Upper lobe of left lung (tissue), 6 donors: ENCODE data around the gene SLC28A2. TPM values are rescaled to one million over a fixed set of nuclear protein-coding genes. Genes with fewer than 3 reads are reported as not detected.
A peak's percentile ranks its signal among the peaks of the same experiment; 100 is the strongest.

ENCODE experiments used
- ATAC-seq, 2 donors: fragments of 200-7000 bp; cut with Tn5 transposase; one replicate each; pipeline ENCODE4 v1.9.1; 2022; ENCODE audit warnings: mild to moderate bottlenecking in 2 of 2, moderate library complexity in 2 of 2; ENCODE audit not compliant: low FRiP score in 2 of 2
- DNase-seq, 2 donors: peaks; one replicate each; pipeline ENCODE4 v3.0.0-alpha.2; 2019 to 2020
- H3K27ac ChIP-seq, 4 donors: fragments of 200-600 bp; sonication (generic); one replicate each; pipeline ENCODE4 v1.5.1; 2016 to 2019
- H3K27me3 ChIP-seq, 4 donors: fragments of 200-600 bp; sonication (generic); one replicate each; pipeline ENCODE4 v1.5.1; 2017 to 2019
- H3K36me3 ChIP-seq, 4 donors: fragments of 200-600 bp; sonication (generic); one replicate each; pipeline ENCODE4 v1.5.1; 2016 to 2019
- H3K4me1 ChIP-seq, 4 donors: fragments of 200-600 bp; sonication (generic); one replicate each; pipeline ENCODE4 v1.5.1; 2018 to 2019
- H3K4me3 ChIP-seq, 4 donors: fragments of 200-600 bp; sonication (generic); one replicate each; pipeline ENCODE4 v1.5.1; 2017 to 2019; ENCODE audit warnings: mild to moderate bottlenecking in 2 of 4, moderate library complexity in 1 of 4
- H3K9me3 ChIP-seq, 4 donors: fragments of 200-600 bp; sonication (generic); one replicate each; pipeline ENCODE4 v1.5.1; 2018 to 2019
- CTCF ChIP-seq, 6 experiments: fragments of 450-650 bp in 4 of 6; fragments of 200-600 bp in 2 of 6; sonication (generic) in 2 of 6; IDR thresholded peaks; one replicate each; pipeline ENCODE4 v1.5.1; 2016 to 2019; ENCODE audit warnings: antibody characterized with exemption in 6 of 6
- EP300 ChIP-seq, 4 donors: sonication (generic); formaldehyde crosslinking; IDR thresholded peaks; one replicate each; pipeline ENCODE4 v1.5.1; 2017; ENCODE audit warnings: antibody characterized with exemption in 4 of 4, control low read depth in 2 of 4
- POLR2A ChIP-seq, 4 donors: fragments of 450-650 bp; IDR thresholded peaks; one replicate each; pipeline ENCODE4 v1.5.1; 2016 to 2017; ENCODE audit warnings: antibody characterized with exemption in 4 of 4, mild to moderate bottlenecking in 2 of 4
- POLR2AphosphoS5 ChIP-seq, 2 donors: sonication (generic); formaldehyde crosslinking; IDR thresholded peaks; one replicate each; pipeline ENCODE4 v1.5.1; 2017; ENCODE audit warnings: antibody characterized with exemption in 2 of 2
- WGBS, 2 donors: methylation state at CpG; one replicate each; pipeline ENCODE4 v1.1.5; 2017 to 2018; 5-methylcytosine and 5-hydroxymethylcytosine counted together
- total RNA-seq, 6 donors: library from RNA; depleted of rRNA in 4 of 6; stranded (reverse); fragments of >200 nt in 4 of 6; gene quantifications; one replicate each; pipeline versions ENCODE4 v1.1.0 to v1.2.1, GENCODE V29; 2016 to 2021
- donor health status: DM: no; HTN: no; CAD: no; lungs with moderate emphysema.
- donor health status: DM: no; HTN: yes; CAD: no; lungs with severe emphysema.

SLC28A2 gene
- total RNA-seq, result under 1 TPM in 1 of 6 donors, not detected in 5; 0.20 TPM

- Histone ChIP-seq H3K27me3 (no peaks in the 10 kb centered on the region), H3K4me3 (no peak within 1 kb of the TSS), H3K9me3 (no peaks in the 10 kb centered on the region), H3K4me1 (no peaks in the 10 kb centered on the region), H3K36me3 (no peaks in the 10 kb centered on the region), H3K27ac (no peak within 1 kb of the TSS)
- ATAC-seq, result no peak
- DNase-seq, result peak in 1 of 2 donors; percentile 29
- 97 to 99% methylated on average over 15 of the region's 15 CpGs for WGBS, 2 donors
- TF ChIP-seq EP300 (IDR thresholded peaks at IDR 0.05) (no peak), CTCF (IDR thresholded peaks at IDR 0.05) (no peak), POLR2AphosphoS5 (IDR thresholded peaks at IDR 0.05) (no peak), POLR2A (IDR thresholded peaks at IDR 0.05) (no peak)
These were observed at the start of gene SLC28A2 for GRCh38 chr15:45251888-45252287. SLC28A2 (plus strand) TSS chr15:45252234; CDS start chr15:45253216, 982 bp downstream.

GRCh38 chr15:45203182-45203581 lies 48.9 kb upstream of the SLC28A2 start:
- Histone ChIP-seq H3K4me3 (no peak overlapping the region), H3K4me1 (peaks cover 8 to 15% (median 13%) of the 10 kb centered on the region in 4 donors), H3K36me3 (no peaks in the 10 kb centered on the region), H3K9me3 (no peaks in the 10 kb centered on the region), H3K27me3 (no peaks in the 10 kb centered on the region), H3K27ac (peak overlapping the region in 1 of 4 donors; percentile 18)
- DNase-seq, result no peak
- TF ChIP-seq POLR2AphosphoS5 (IDR thresholded peaks at IDR 0.05) (no peak), CTCF (IDR thresholded peaks at IDR 0.05) (no peak), POLR2A (IDR thresholded peaks at IDR 0.05) (no peak), EP300 (IDR thresholded peaks at IDR 0.05) (no peak)
- no peak for ATAC-seq
- 13 to 20% methylated on average over 4 of the region's 4 CpGs for WGBS, 2 donors

- WGBS, 2 donors, result 4 to 15% methylated on average over 2 of the region's 2 CpGs
- no peaks in the 10 kb centered on the region for H3K36me3 ChIP-seq
- ATAC-seq (peak in 1 of 2 donors; percentile 34), DNase-seq (peak in 1 of 2 donors; percentile 65)
- peaks cover 0 to 11% (median 8%) of the 10 kb centered on the region in 4 donors for H3K4me1 ChIP-seq
- no peak overlapping the region for H3K27ac ChIP-seq
- H3K27me3 ChIP-seq, result no peaks in the 10 kb centered on the region
- no peak overlapping the region for H3K4me3 ChIP-seq
- TF ChIP-seq EP300 (IDR thresholded peaks at IDR 0.05) (no peak), CTCF (IDR thresholded peaks at IDR 0.05) (peak; percentile 38 to 75 (median 66))
- no peaks in the 10 kb centered on the region for H3K9me3 ChIP-seq
These were observed 46.8 kb upstream of the SLC28A2 start for GRCh38 chr15:45205192-45205591.

GRCh38 chr15:45212493-45212892 lies 39.5 kb upstream of the SLC28A2 start:
- Histone ChIP-seq H3K27me3 (no peaks in the 10 kb centered on the region), H3K36me3 (no peaks in the 10 kb centered on the region), H3K27ac (no peak overlapping the region), H3K4me3 (no peak overlapping the region), H3K4me1 (no peaks in the 10 kb centered on the region), H3K9me3 (no peaks in the 10 kb centered on the region)
- 89 to 92% methylated on average over 1 of the region's 1 CpG for WGBS, 2 donors
- no peak for DNase-seq
- TF ChIP-seq CTCF (IDR thresholded peaks at IDR 0.05) (no peak), POLR2A (IDR thresholded peaks at IDR 0.05) (no peak), EP300 (IDR thresholded peaks at IDR 0.05) (no peak), POLR2AphosphoS5 (IDR thresholded peaks at IDR 0.05) (no peak)
- ATAC-seq, result no peak

GRCh38 chr15:45221053-45221599 lies 30.9 kb upstream of the SLC28A2 start:
- no peak for DNase-seq
- Histone ChIP-seq H3K9me3 (no peaks in the 10 kb centered on the region), H3K27ac (no peak overlapping the region), H3K4me3 (no peak overlapping the region), H3K27me3 (no peaks in the 10 kb centered on the region), H3K36me3 (no peaks in the 10 kb centered on the region), H3K4me1 (no peaks in the 10 kb centered on the region)
- 93 to 94% methylated on average over 2 of the region's 2 CpGs for WGBS, 2 donors
- ATAC-seq, result no peak
- no peak for TF ChIP-seq EP300 (IDR thresholded peaks at IDR 0.05)
- no peak for TF ChIP-seq POLR2AphosphoS5 (IDR thresholded peaks at IDR 0.05)
- no peak for TF ChIP-seq CTCF (IDR thresholded peaks at IDR 0.05)
- TF ChIP-seq POLR2A (IDR thresholded peaks at IDR 0.05), result no peak
